Gastroesophageal sphincter (tissue), 4 donors: ENCODE data around the gene OPRL1. TPM values are rescaled to one million over a fixed set of nuclear protein-coding genes. Genes with fewer than 3 reads are reported as not detected.

Experiments used
- ATAC-seq: fragments of 150-250 bp; one replicate; pipeline ENCODE4 v1.9.1; 2016; ENCODE audit warnings: mild to moderate bottlenecking, moderate library complexity
- H3K27ac ChIP-seq, 4 donors: fragments of 200-600 bp; sonication (generic) in 3 of 4; 1 replicate in 3 of 4; 2 replicates in 1 of 4; pipeline ENCODE4 v1.5.1; 2016 to 2019
- H3K27me3 ChIP-seq: fragments of 200-600 bp; sonication (generic); one replicate; pipeline ENCODE4 v1.5.1; 2019
- H3K36me3 ChIP-seq, 2 donors: fragments of 200-600 bp; sonication (generic); one replicate each; pipeline ENCODE4 v1.5.1; 2019; ENCODE audit warnings: control low read depth in 1 of 2
- H3K4me1 ChIP-seq, 3 donors: fragments of 200-600 bp; sonication (generic); 1 replicate in 2 of 3; 2 replicates in 1 of 3; pipeline ENCODE4 v1.5.1; 2016 to 2019; ENCODE audit warnings: control low read depth in 2 of 3
- H3K4me3 ChIP-seq, 2 donors: fragments of 200-600 bp; sonication (generic); one replicate each; pipeline ENCODE4 v1.5.1; 2019; ENCODE audit warnings: mild to moderate bottlenecking in 1 of 2, moderate library complexity in 1 of 2
- H3K9me3 ChIP-seq, 3 donors: fragments of 200-600 bp; sonication (generic); one replicate each; pipeline ENCODE4 v1.5.1; 2017 to 2019; ENCODE audit warnings: control low read depth in 2 of 3
- CTCF ChIP-seq, 4 experiments: fragments of 200-600 bp in 2 of 4; fragments of 450-650 bp in 2 of 4; sonication (generic) in 1 of 4; IDR thresholded peaks; one replicate each; pipeline ENCODE4 v1.5.1; 2017 to 2019; ENCODE audit warnings: antibody characterized with exemption in 4 of 4, mild to moderate bottlenecking in 2 of 4, moderate library complexity in 2 of 4
- EP300 ChIP-seq: sonication (generic); formaldehyde crosslinking; IDR thresholded peaks from one replicate; pipeline ENCODE4 v1.6.1; 2017; ENCODE audit warnings: antibody characterized with exemption, mild to moderate bottlenecking
- POLR2A ChIP-seq, 2 donors: fragments of 450-650 bp; IDR thresholded peaks; one replicate each; pipeline ENCODE4 v1.6.1; 2017; ENCODE audit warnings: antibody characterized with exemption in 2 of 2, mild to moderate bottlenecking in 2 of 2, moderate library complexity in 1 of 2
- POLR2AphosphoS5 ChIP-seq: sonication (generic); formaldehyde crosslinking; IDR thresholded peaks from one replicate; pipeline ENCODE4 v1.6.1; 2017; ENCODE audit warnings: antibody characterized with exemption
- WGBS, 2 donors: methylation state at CpG; one replicate each; pipeline ENCODE4 v1.1.5; 2018; ENCODE audit warnings: low coverage in 1 of 2; 5-methylcytosine and 5-hydroxymethylcytosine counted together
- total RNA-seq, 4 donors: library from RNA; depleted of rRNA; stranded (reverse); fragments of >200 nt; gene quantifications; one replicate each; pipeline ENCODE4 v1.1.0, GENCODE V29; 2016

OPRL1 gene
- total RNA-seq, 4 donors from 2014 or later, result 0.50 to 1.1 (median 0.66) TPM

DNA sequence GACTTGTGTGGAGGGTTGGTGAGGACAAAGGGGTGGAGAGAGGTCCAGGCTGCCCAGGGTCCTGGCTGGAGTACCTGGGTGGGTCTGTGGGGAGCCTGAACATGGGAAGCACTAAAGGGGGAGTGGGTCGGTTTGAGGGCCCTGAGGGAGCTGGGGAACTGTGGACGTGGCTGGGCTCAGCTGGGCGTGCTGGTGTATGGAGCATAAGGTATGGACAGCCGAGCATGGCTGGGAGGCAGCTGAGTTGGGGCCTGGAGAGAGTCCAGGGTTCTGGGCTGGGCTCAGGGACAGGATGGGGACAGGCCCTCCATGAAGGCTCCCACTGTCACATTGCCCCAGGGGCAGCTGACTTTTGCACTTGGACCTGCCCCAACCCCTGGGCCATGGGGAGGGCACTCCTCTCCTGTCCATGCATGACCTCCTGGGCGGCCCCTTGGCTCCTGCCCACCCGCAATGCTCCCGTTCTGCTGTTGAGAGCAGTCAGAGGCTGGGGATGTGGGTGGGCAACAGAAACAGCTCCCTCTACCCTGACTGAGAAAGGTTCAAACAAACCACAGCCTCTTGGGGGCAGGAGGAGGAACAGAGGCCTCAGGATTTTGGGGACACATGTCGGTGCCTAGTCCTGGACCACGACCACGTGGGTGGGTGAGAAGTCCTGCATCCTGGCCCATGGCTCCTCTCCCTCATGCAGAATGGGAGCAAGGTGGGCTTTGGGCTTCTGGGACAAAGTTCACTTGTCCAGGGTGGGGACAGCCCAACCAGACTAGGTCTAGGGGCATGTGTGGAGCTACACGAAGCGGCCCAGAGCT lies 39.4 kb upstream of the OPRL1 start:
- H3K9me3 ChIP-seq, result no peaks in the 10 kb centered on the region
- H3K27me3 ChIP-seq, result peaks cover 99% of the 10 kb centered on the region
- H3K4me3 ChIP-seq, result no peak overlapping the region
- peaks cover 0 to 54% (median 27%) of the 10 kb centered on the region in 3 donors for H3K4me1 ChIP-seq
- no peak for ATAC-seq
- WGBS, 2 donors, result 62 to 77% methylated on average over 3 to 6 of the region's 12 CpGs
- peak overlapping the region in 3 of 4 donors; percentile 18 to 60 (median 59) for H3K27ac ChIP-seq
- no peak for TF ChIP-seq EP300
- TF ChIP-seq POLR2A (IDR thresholded peaks at IDR 0.05), result no peak
- TF ChIP-seq POLR2AphosphoS5, result no peak
- no peak for TF ChIP-seq CTCF (IDR thresholded peaks at IDR 0.05)
- peaks cover 0 to 6% of the 10 kb centered on the region in 2 donors for H3K36me3 ChIP-seq

- 51% methylated on average over 4 of the region's 15 CpGs; no CpG with 5 or more reads in 1 of the 2 donors for WGBS, 2 donors
- TF ChIP-seq EP300, result no peak
- no peak for ATAC-seq
- H3K27me3 ChIP-seq, result peaks cover 99% of the 10 kb centered on the region
- H3K27ac ChIP-seq, result peak overlapping the region in 3 of 4 donors; percentile 60 to 69 (median 66)
- H3K36me3 ChIP-seq, result no peaks in the 10 kb centered on the region
- H3K4me3 ChIP-seq, result peak overlapping the region in 1 of 2 donors; percentile 50
- peaks cover 0 to 54% (median 27%) of the 10 kb centered on the region in 3 donors for H3K4me1 ChIP-seq
- no peaks in the 10 kb centered on the region for H3K9me3 ChIP-seq
Observed at GRCh38 chr20:64041040-64041780, 38.7 kb upstream of the OPRL1 start.

GRCh38 chr20:64041781-64042053 lies 38.2 kb upstream of the OPRL1 start:
- no peak for TF ChIP-seq CTCF (IDR thresholded peaks at IDR 0.05)
- TF ChIP-seq POLR2A (IDR thresholded peaks at IDR 0.05), result no peak
- TF ChIP-seq EP300, result no peak
- H3K36me3 ChIP-seq, result no peaks in the 10 kb centered on the region
- peak overlapping the region in 3 of 4 donors; percentile 60 to 69 (median 66) for H3K27ac ChIP-seq
- H3K4me1 ChIP-seq, result peaks cover 0 to 54% (median 27%) of the 10 kb centered on the region in 3 donors
- H3K4me3 ChIP-seq, result peak overlapping the region in 1 of 2 donors; percentile 50
- H3K27me3 ChIP-seq, result peaks cover 99% of the 10 kb centered on the region
- 5% methylated on average over 4 of the region's 11 CpGs; no CpG with 5 or more reads in 1 of the 2 donors for WGBS, 2 donors
- H3K9me3 ChIP-seq, result no peaks in the 10 kb centered on the region
- ATAC-seq, result no peak

- TF ChIP-seq POLR2AphosphoS5 (no peak), CTCF (IDR thresholded peaks at IDR 0.05) (no peak), POLR2A (IDR thresholded peaks at IDR 0.05) (no peak), EP300 (no peak)
- Histone ChIP-seq H3K27me3 (peaks cover 99% of the 10 kb centered on the region), H3K27ac (peak overlapping the region in 3 of 4 donors; percentile 60 to 69 (median 66)), H3K36me3 (no peaks in the 10 kb centered on the region), H3K4me1 (peaks cover 0 to 54% (median 27%) of the 10 kb centered on the region in 3 donors), H3K9me3 (no peaks in the 10 kb centered on the region), H3K4me3 (peak overlapping the region in 1 of 2 donors; percentile 50)
- 4% methylated on average over 4 of the region's 55 CpGs; no CpG with 5 or more reads in 1 of the 2 donors for WGBS, 2 donors
- ATAC-seq, result no peak
Observed at GRCh38 chr20:64042054-64042781, 37.7 kb upstream of the OPRL1 start.

GRCh38 chr20:64043768-64044167 lies 36.1 kb upstream of the OPRL1 start:
- Histone ChIP-seq H3K4me1 (peaks cover 0 to 49% (median 19%) of the 10 kb centered on the region in 3 donors), H3K4me3 (no peak overlapping the region), H3K27me3 (peaks cover 99% of the 10 kb centered on the region), H3K9me3 (no peaks in the 10 kb centered on the region), H3K27ac (no peak overlapping the region), H3K36me3 (no peaks in the 10 kb centered on the region)
- no peak for TF ChIP-seq POLR2AphosphoS5
- no peak for TF ChIP-seq EP300
- no peak for TF ChIP-seq CTCF (IDR thresholded peaks at IDR 0.05)
- no peak for TF ChIP-seq POLR2A (IDR thresholded peaks at IDR 0.05)
- no peak for ATAC-seq
- 76 to 80% methylated on average over 7 to 9 of the region's 9 CpGs for WGBS, 2 donors
